SK-N-MC (cell line): ENCODE measurements around the gene HSDL1.
"Not testable (repeated sequence)": the region's sequence is repeated elsewhere in the genome, so short reads cannot be mapped to it uniquely, and the experiment has no call there.

Experiments
- DNase-seq: peaks from one replicate; pipeline ENCODE4 v3.0.0-alpha.2; 2011; ENCODE audit warnings: low read depth, low spot score
- H3K27ac ChIP-seq: fragments of 200-600 bp; sonication (generic); 2 replicates; pipeline ENCODE4 v1.5.1; 2016; ENCODE audit warnings: mixed run types
- H3K36me3 ChIP-seq: fragments of 200-600 bp; sonication (generic); 2 replicates; pipeline ENCODE4 v1.6.1; 2017; ENCODE audit warnings: antibody characterized with exemption, low read length, mixed read lengths; ENCODE audit not compliant: insufficient read depth
- H3K4me3 ChIP-seq: fragments of 200-600 bp; sonication (generic); 2 replicates; pipeline ENCODE4 v1.5.1; 2016
- H3K9ac ChIP-seq: fragments of 200-600 bp; sonication (generic); 2 replicates; pipeline ENCODE4 v1.8.0; 2017; ENCODE audit warnings: mixed run types, mixed read lengths; ENCODE audit not compliant: insufficient read length
- H3K9me3 ChIP-seq: fragments of 200-600 bp; sonication (generic); 2 replicates; pipeline ENCODE4 v1.6.1; 2017; ENCODE audit warnings: low read depth, mild to moderate bottlenecking, antibody characterized with exemption, low read length, moderate library complexity, mixed read lengths
- EZH2 ChIP-seq: fragments of 200-600 bp; sonication (generic); IDR thresholded peaks from one replicate; pipeline ENCODE4 v1.6.1; 2017; ENCODE audit warnings: antibody characterized with exemption
- FOXP2 ChIP-seq: optimal IDR thresholded peaks from 2 replicates; pipeline ENCODE3; 2011; ENCODE audit warnings: mild to moderate bottlenecking, moderate library complexity; ENCODE audit not compliant: insufficient read depth; ENCODE audit errors: extremely low read length, control extremely low read depth
- POLR2AphosphoS5 ChIP-seq: IDR thresholded peaks from 2 replicates; pipeline ENCODE4 v1.6.1; 2012; ENCODE audit warnings: mild to moderate bottlenecking, low read depth, low read length, borderline replicate concordance

Gene HSDL1

GRCh38 chr16:84136331-84137125 is 8.4 kb downstream of the HSDL1 start:
- no peak overlapping the region for H3K27ac ChIP-seq
- H3K4me3 ChIP-seq = no peak overlapping the region
- no peak for DNase-seq
- H3K9ac ChIP-seq = no peak overlapping the region
- H3K9me3 ChIP-seq = no peaks in the 10 kb centered on the region
- no peaks in the 10 kb centered on the region for H3K36me3 ChIP-seq
- TF ChIP-seq POLR2AphosphoS5 = no peak
- no peak for TF ChIP-seq FOXP2
- TF ChIP-seq EZH2 = no peak

DNA sequence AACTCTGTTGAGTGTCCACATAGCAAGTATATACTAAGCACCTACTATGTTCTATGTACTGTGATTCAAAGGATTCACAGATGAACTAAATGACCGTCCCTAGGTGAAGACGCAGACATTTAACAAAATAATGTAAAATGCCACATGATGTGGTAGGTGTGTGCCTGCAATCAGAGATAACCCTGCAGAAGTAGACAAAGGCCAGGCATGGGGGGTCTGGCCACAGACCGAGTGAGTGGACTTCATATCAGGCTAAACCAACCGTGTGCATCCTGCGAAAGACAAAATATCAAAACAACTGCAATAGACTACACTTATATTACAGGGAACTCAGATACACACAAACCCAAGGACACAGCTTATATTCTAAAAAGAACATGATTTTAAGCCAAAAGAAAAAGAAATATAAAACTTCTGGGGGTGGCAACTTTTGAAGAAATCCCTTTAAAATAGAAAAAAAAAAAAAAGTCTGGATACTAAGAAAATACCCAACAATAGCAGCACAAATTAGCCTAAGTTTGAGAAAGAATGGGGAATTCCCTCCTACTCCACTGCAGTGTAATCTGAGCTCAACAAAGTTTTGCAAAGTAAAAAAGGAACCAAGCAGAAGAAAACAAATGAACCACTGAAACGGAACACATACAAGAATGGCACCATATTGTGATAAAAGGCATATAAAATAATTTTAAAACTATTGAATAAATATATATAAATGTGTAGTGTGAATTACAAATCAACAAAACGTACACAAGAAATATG is 12.3 kb downstream of the HSDL1 start:
- H3K9ac ChIP-seq = no peak overlapping the region
- TF ChIP-seq FOXP2 (no peak), EZH2 (no peak), POLR2AphosphoS5 (no peak)
- no peaks in the 10 kb centered on the region; the same call in 1 of the 2 replicates for H3K36me3 ChIP-seq
- DNase-seq = no peak
- H3K4me3 ChIP-seq = no peak overlapping the region
- no peaks in the 10 kb centered on the region for H3K9me3 ChIP-seq
- H3K27ac ChIP-seq = no peak overlapping the region

DNA sequence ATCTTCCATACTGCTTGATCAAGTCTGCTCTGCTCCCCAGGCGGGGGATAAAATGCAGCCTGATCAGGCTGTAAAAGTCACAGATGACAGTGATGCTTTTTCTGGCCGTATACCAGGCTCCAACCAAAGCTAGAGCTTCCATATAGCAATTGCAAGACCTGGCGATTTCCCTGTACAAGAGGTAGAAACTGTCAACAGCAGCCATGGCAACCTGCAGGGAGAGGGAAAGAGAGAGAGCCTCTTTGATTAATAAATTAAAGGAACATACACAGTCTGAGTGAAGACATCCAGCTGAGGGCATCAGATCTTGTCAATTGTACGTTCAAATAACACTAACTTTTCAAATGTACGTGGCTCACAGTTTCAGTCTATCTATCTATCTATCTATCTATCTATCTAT is 13.9 kb downstream of the HSDL1 start:
- H3K27ac ChIP-seq = no peak overlapping the region
- H3K9me3 ChIP-seq = no peaks in the 10 kb centered on the region
- H3K9ac ChIP-seq = no peak overlapping the region
- no peak for DNase-seq
- TF ChIP-seq POLR2AphosphoS5 (no peak), FOXP2 (no peak), EZH2 (no peak)
- no peaks in the 10 kb centered on the region; the same call in 1 of the 2 replicates for H3K36me3 ChIP-seq
- H3K4me3 ChIP-seq = no peak overlapping the region

DNA sequence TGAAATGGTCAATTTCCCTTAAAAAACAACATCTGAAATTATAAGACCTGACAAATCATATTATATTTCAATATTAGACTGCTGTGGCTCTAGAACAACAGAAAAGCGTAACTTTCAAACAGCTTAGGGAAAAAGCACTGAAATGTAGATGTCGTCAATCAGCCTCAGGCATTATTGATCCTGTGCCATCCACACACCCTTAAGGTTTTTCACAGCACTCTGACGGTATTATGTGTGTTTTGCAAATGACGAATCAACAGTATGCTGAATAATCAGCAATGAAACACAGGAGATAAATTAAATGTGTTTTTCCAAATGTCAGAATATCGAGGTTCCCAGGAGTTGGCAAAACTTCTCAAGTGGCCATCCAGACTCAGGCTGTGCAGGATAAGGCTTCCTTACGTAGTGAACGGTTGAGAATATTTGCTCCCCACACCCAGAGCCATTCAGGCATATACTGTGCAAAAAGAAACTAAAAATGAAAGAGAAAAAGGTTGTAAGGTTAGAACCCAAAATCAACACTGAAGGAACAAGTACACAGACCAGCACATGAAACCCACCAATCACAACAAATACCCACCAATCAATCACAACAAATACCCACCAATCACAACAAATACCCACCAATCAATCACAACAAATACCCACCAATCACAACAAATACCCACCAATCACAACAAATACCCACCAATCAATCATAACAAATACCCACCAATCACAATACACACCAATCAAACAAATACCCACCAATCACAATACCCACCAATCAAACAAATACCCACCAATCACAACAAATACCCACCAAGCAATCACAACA is 20.5 kb downstream of the HSDL1 start:
- no peak for DNase-seq
- peaks cover 2% of the 10 kb centered on the region; the same call in 1 of the 2 replicates for H3K36me3 ChIP-seq

DNA sequence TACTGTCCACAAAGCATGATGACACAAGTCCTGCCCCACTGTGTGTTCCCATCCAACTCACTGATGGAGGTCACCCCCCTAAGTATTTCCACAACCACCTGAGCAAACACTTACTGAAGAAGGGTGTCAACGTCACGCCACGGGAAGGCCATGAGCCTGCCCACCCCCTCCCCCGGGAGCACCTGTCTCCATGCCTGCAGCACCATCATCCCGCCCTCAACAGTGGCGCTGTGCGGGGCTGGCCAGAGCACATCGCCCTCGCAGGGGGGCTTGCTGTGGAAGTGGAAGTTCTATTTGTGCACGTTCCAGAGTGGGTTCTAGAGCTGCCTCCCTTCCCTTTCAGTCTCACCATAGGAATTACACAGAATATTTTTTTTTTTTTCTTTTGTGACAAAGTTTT is 24.0 kb downstream of the HSDL1 start:
- Histone ChIP-seq H3K27ac (no peak overlapping the region), H3K9ac (no peak overlapping the region), H3K9me3 (no peaks in the 10 kb centered on the region), H3K36me3 (0 out of 2 replicates have a peak, but pooled peaks cover 2% of the 10 kb centered on the region), H3K4me3 (no peak overlapping the region)
- TF ChIP-seq EZH2 = no peak
- TF ChIP-seq POLR2AphosphoS5 = no peak
- TF ChIP-seq FOXP2 = no peak
- no peak for DNase-seq

More for the DNA sequence above, 20.5 kb downstream of the HSDL1 start:
- no peak overlapping the region for H3K9ac ChIP-seq
- H3K9me3 ChIP-seq = no peaks in the 10 kb centered on the region
- no peak overlapping the region for H3K4me3 ChIP-seq
- TF ChIP-seq POLR2AphosphoS5 = no peak
- no peak for TF ChIP-seq EZH2
- TF ChIP-seq FOXP2 = no peak
- H3K27ac ChIP-seq = no peak overlapping the region

DNA sequence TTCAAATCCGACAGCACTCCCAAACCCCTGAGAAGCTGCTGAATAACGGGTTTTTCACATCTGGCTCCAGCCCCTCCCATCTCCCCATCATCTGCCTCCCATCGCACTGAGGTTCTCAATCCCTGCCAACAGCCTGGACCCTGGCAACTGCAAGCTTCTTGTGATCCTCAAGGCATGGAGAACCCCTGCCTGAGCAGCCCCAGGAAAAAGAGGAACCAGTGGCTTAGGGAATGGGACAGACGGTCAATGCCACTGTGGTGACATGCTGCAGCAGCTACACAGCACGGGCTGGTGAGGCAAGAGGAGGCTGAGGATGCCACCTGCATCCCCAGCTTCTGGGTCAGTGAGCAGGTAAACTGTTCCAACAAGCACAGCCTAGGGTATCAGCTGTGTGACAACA is 25.0 kb downstream of the HSDL1 start:
- Histone ChIP-seq H3K4me3 (no peak overlapping the region), H3K9ac (no peak overlapping the region), H3K36me3 (0 out of 2 replicates have a peak, but pooled peaks cover 2% of the 10 kb centered on the region), H3K27ac (no peak overlapping the region), H3K9me3 (no peaks in the 10 kb centered on the region)
- TF ChIP-seq EZH2 (no peak), FOXP2 (no peak)
- DNase-seq = no peak

- Histone ChIP-seq H3K4me3 (no peak overlapping the region), H3K9ac (no peak overlapping the region), H3K27ac (no peak overlapping the region), H3K36me3 (no peaks in the 10 kb centered on the region), H3K9me3 (no peaks in the 10 kb centered on the region)
- no peak for TF ChIP-seq POLR2AphosphoS5
- TF ChIP-seq EZH2 = no peak
- TF ChIP-seq FOXP2 = no peak
- no peak for DNase-seq
These were observed 25.6 kb downstream of the HSDL1 start for GRCh38 chr16:84119368-84119767.

DNA sequence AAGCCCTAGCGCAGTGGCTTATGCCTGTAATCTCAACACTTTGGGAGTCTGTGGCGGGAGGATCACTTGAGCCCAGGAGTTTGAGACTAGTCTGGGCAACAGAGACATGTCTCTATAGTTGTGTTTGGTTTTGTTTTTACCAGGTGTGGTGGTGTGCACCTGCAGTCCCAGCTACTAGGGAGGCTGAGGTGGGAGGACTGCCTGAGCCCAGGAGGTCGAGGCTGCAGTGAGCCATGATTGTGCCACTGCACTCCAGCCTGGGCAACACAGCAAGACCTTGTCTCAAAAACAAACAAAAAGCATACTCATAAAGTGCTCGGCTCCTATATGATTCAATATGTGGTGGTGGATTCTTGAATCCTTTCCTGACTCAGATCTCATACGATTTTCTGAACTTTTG is 26.7 kb downstream of the HSDL1 start:
- H3K4me3 ChIP-seq, H3K9me3 ChIP-seq, DNase-seq, H3K36me3 ChIP-seq, H3K9ac ChIP-seq, H3K27ac ChIP-seq: not testable (repeated sequence)
